HG03045 (cell line): ENCODE results near the gene SRSF4.

Source experiments
- ATAC-seq: cut with Tn5 transposase; IDR thresholded peaks from one replicate; pipeline ENCODE4 v1.9.1; 2021; ENCODE audit warnings: mild to moderate bottlenecking, moderate library complexity; ENCODE audit not compliant: unreplicated experiment

The SRSF4 gene

GRCh38 chr1:29099286-29099685 lies 82.4 kb downstream of the SRSF4 start:
- ATAC-seq = no peak
